Activated T-helper 1 cell treated with Interleukin-2 at 50 U/mL for 16 hours (primary cell): Measurements from ENCODE around the gene RDH16.
"Not testable (repeated sequence)": the region's sequence is repeated elsewhere in the genome, so short reads cannot be mapped to it uniquely, and the experiment has no call there.

ENCODE experiments used
- DNase-seq: peaks from one replicate; pipeline ENCODE4 v3.0.0-alpha.2; 2020; ENCODE audit warnings: low read depth

The RDH16 gene

DNA sequence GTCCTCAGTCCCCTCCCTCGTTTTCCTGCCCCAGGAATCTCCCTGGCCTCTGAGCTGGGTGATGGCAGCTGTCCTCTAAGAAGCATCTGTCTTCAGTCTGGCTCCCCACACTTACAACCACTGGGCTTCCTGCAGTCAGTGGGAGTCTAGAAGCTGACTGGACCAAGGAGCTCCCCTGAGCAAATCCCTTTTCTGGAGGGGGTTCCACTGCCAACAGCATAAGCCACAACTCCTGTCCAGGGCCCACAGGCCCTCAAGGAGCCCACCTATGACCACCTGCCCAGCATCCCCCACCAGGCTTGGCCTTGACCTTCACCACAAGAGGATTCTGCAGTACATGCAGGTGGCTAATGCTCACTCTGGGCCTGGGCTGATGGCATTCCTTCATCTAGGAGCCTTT is 4.1 kb downstream of the RDH16 start:
- DNase-seq = no peak

DNA sequence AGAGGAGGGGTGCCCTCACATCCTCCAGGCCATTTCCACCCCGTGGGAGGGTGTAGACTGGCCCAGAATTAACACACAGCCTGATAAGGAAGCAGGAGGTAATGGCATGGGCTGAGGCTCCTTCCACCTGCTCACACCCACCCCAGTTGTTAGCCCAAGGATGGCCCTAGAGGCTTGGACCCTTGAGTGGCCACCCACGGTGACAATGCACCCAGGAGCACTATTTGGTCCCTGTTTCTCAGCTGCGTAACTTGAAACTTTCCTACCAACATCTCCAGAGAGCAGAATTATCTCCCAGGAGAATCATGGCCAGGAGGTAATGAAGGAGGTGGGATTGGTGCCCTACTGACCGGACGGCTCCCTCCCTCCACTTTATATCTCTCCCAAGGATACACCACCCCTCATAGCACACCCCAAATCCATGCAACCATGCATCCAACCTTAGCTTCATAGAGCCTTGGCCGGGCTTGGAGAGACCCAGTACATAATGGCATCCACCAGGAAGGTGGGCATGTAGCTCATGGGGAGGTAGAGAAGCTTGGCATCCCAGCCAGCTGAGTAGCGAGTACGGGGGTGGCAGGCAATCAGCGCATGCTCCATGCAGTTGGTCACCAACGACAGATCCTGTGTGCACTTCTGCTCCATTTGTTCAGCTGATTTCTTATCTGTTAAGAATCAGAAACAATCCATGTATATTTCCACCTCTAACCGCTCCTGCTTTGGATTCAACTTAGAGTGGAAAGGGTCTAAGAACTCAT is 5.6 kb downstream of the RDH16 start:
- no peak for DNase-seq

DNA sequence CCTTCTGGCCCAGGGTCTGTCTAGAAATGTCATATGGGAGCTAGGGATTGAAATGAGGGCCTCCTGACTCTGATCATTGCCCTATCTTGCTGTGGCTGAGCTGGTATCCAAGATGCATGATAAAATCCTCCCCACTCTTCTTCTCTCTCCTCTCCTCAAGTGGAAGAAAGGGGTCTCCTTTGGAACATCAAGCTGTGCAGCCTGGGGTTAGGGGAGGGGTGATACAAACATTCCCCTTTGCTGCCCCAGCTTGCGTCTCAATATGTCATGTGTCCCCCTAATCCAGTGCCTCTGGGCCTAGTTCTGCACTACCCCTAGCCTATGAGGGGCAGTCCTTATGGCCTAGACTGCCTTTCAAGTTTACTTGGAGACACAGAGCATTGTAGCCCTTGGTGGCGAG is 8.5 kb downstream of the RDH16 start:
- DNase-seq = no peak

DNA sequence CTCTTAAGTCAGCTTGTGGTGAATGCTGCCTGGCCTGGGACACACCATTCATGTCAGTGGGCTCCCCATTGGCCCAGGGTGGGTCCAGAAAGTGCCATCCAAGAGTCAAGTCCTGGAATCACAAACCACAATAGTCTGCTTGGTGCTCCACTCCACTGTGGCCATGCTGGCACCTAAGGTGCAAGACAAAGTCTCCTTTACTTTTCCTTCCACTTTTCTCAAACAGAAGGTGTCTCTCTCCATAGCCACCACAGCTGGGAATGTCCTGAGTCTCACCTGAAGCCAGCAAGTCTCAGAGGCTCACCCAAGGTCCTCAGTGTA is 9.0 kb downstream of the RDH16 start:
- DNase-seq = no peak

DNA sequence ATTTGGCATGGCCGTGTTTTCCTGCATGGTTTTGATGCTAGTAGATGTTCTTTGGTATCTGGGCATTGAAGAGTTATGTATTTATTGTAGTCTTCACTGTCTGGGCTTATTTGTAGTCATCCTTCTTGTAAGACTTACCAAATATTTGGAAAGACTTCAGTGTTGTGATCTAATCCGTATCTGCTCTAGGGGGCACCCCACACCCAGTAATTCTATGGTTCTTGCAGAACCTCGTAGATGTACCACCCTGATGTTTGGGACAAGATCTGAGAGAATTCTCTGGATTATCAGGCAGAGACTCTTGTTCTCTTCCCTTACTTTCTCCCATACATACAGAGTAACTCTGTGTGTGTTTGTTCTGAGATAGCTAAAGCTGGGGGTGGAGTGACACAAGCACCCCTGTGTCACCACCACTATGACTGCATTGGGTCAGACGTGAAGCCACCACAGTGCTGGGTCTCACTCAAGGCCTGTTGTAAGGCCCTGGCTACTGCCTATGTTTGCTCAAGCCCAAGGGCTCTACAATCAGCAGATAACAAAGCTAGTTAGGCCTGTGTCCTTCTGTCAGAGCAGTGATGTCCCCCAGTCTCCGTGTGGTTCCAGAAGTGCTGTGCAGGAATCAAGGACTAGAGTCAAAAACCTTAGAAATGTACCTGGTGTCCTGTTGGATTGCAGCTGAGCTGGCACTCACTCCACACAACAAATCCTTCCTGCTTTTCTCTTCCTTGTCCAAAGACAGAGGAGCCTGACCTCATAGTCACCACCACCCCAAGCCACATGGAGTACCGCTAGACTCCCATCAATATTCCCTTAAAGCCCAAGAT is 9.6 kb downstream of the RDH16 start:
- DNase-seq = no peak

DNA sequence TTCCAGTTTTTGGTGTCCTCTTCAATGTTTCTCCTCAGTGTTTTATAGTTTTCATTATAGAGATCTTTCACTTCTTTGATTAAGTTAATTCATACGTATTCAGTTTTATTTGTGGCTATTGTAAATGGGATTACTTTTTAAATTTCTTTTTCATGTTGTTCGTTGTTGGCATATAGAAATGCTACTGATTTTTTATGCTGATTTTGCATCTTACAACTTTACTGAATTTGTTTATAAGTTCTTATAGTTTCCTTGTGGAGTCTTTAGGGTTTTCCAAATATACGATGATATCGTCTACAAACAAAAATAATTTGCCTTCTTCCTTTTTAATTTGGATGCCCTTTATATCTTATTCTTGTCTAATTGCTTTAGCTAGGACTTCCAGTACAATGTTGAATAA is 13.5 kb downstream of the RDH16 start:
- no peak for DNase-seq

DNA sequence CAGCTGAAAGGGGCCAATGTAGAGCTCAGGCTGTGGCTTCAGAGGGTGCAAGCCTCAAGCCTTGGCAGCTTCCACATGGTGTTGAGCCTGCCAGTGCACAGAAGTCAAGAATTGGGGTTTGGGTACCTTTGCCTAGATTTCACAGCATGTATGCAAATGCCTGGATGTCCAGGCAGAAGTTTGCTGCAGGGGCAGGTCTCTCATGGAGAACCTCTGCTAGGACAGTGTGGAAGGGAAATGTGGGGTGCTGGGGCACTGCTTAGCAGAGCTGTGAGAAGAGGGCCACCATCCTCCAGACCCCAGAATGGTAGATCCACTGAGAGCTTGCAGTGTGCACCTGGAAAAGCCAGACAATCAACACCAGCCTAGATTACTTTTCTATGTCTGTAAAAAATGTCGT is 14.0 kb downstream of the RDH16 start:
- not testable (repeated sequence) for DNase-seq

DNA sequence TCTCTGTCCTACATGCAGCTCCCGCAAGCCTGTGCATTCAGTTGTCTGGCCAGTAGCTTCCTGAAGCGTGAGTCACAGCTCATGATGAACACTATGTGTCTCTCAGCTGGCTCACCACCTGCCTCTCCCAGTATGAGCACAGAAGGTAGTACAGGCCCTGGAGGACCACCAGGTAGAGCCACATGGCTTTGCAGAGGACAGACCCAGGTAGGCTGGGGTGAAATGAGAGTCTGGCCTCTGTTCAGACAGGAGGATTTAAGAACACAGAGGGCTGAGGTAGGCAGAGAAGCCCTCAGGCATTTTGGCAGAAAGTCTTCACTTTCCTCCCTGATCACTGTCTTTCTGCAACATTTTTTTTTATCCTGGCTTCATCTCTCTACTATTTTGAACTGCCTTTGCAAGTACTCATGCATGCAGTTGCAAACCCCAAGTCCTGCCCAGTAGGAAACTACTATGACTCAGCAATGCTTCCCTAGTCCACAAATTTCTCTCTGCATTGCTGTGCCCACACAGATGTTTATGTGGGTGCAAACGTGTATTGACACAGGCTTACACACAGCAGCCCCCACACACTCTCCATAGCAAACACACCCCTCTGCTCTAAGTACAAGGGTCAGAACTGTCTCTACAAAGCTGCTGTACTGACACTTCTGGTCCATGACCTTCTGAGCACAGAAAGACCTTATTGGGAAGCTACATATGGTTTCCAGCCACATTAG is 15.9 kb downstream of the RDH16 start:
- no peak for DNase-seq

DNA sequence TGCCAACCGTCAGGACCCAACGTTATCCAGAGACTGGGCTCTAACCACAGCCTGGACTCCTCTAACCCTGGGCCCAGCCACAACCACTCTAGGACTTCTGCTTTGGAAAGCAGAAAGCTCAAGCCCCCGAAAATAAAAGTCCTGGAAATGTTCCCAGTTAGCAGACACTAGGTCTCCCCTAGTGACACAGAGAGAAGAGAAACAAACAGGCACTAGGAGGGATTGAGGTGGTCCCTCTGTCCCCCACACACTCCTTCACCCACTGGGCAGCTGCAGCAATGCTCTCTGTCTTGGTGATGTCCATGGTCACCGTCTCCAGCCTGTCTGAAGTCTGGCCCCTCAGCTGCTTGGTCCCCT is 16.5 kb downstream of the RDH16 start:
- DNase-seq = not testable (repeated sequence)

DNA sequence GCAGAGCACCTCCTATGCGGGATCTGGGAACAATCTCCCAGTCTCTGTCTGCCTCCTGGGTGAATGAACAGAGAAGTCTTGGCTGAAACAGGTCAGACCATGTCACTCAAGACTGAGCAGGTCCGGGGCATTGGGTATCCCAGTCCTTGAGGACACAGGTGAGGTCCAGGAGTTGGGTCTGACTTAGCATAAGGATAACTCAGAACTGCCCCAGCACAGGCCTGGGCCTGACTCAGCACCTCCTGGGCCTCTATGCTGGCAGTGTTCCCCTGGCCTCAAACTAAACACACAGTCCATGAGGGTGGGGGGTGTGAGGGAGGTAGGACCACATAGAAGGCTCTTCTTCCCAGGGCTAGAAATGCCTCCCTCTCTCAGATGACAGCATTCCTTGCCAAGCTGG is 21.7 kb downstream of the RDH16 start:
- no peak for DNase-seq

DNA sequence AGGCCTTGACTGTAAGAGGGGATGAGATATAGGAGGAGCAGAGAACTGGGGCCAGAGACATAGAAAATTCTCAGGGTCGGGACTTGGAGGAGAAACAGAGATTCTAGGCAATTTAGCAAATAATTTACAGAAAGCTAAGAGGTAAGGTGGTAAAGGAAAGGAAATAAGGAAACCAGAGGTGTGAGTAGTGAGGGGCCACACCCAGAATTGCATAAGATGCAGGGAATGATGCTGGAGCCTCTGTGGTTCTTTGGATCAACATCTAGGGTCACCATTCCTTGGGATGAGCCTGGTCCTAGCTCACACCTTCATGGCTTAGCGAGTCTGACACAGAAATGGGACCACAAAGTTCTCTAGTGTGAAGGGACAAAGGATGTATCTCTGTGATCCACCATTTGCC is 22.3 kb downstream of the RDH16 start:
- DNase-seq = no peak

DNA sequence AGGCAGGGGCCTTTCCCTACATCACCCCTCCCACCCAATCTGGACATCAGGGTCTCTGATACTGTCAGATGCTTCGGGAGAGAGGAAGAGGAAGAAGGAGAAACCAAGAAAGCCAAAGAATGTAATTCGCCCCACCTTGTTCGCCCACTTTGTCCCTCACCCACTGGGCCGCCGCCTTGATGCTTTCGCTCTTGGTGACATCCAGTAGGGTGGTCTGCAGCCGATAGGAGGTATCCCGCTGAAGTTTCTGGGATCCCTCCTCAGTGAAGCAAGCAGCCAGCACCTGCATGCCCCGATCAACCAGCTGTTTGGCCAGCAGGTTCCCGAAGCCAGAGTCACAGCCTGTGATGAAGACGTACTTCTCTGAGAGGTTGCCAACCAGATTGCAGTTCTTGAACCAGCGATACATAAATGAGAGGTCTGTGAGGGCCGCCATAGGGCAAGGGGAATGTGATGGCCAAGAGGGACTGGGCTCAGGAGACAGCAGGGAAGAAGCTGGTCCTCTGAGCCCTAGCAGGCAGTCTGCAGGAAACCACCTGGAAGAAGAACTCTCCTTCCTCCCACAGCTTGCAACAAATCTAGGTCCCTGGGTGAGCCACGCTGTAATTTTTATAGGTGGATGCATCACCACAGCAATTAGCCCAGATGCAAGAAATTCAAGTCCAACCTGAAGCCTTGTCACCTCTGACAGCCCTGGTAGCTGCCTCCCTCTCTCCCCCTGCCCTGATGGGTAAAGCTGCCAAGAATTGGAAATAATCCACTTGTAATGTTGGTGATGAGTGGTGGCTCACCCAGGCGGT is 23.4 kb downstream of the RDH16 start, which contains the start of gene SDR9C7:
Gene SDR9C7 (minus strand): TSS at position 583 of the 800 bp plus-strand sequence. CDS start 147 bp downstream, at position 436.
- DNase-seq = no peak

DNA sequence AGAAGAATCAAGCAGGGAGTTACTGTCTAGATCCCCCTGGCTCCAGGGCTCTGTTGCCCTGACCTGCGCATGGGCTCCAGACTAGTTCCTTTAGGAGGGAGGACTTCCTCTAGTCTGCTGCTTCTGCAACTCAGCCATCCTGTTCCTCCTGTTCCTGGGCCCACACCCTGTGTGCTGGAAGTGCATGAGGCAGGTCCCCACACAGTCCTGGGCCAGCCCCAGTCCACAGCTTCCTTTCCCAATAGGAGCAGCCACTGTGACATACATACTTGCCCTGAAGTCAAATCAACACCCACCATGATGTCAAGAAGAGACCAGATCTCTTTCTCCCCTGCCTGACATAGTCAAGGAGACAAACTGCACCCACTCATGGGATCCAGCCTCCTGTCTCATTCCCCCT is 24.5 kb downstream of the RDH16 start:
- DNase-seq = no peak

DNA sequence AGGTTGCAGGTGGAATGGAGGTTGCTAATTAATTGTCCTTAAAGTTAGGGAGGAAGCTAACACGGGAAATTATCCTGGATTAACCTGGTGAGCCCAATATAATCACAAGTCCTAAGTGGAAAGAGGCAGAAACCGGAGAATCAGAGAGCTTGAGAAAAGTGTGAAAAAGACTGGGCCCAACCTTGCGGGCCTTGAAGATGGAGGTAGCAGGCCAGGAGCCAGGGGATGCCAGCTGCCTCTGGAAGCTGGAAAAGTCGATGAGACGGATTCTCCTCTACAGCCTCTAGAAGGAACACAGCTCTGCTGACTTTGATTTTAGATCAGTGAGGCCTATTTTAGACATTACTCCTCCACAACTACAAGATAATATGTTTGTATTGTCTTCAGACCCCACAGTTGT is 25.3 kb downstream of the RDH16 start:
- no peak for DNase-seq

DNA sequence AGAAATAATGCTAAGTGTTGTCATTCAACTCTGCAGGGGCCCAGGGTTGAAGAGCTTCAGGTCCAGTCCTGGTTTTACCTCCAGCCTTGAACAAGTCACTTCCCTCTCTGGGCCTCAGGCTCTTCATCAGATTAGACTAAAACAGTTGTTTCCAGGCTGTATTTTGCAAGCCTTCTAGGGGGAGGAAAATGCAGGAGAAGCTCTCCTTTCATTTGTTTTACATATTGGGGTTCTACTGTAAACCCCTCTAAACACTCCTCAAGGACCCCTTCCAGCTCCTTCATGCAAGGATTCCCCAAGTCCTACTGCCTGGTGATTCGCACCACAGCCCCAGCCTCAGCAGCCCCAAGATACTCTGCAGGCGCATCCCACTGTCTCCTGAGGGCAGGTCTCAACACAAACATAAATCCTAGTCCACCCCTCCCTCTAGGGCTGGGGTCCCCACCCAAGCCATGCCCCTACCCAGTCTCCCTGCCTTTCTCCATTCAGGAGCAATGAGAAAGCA is 25.9 kb downstream of the RDH16 start:
- DNase-seq = no peak

DNA sequence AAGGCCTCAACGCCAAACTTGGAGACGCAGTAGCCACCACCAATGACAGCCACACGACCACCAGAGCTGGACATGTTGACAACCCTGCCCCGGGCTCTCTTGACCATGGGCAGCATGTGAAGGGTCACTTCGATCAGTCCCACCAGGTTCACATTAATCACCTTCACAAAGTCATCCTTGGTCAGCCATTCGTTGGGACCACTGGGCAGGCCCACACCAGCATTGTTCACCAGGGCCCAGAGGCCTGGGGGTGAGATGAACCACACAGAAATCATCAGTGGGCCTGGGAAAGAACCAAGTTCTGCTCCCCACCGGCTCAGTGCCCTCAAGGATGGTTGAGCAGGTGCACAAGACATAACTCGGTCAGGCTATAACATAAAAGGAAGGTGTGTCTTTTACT is 27.2 kb downstream of the RDH16 start:
- no peak for DNase-seq

DNA sequence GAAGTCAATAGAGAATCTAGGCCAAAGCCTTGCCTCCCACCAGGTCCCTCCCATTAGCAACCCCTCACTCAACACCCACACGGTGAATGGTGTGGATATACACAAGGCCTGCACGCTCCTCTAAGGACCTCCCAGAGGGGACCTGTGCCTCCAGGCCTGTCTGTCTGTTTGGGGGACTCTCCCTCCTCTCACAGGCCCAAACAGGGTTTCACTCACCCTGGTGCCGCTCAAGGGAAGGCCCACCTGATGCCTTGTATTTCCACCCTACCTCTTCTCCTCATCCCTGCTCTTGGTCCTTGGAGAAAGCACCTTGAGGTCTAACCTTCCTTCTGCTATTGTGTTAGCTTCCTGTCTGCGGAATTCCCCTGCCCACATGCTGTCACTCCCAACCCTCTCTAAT is 27.6 kb downstream of the RDH16 start:
- no peak for DNase-seq

DNA sequence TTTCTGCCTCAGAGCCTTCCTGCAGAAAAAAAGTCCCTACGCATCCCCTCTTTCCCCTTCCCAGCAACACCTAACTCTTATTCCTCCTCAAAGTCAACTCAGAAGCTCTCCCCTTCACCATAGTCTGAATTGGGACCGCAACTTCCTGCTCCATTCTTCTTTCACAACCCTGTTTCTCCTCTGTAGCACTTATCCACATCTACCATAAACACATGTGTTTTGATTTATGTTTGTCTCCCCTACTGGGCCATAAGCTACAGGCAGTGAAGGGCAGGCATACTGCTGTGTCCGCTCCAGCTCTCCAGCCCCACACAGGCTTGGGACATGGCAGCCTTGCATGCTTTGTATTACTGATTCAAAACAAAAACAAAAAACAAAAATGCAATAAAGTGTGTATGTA is 29.1 kb downstream of the RDH16 start:
- no peak for DNase-seq

DNA sequence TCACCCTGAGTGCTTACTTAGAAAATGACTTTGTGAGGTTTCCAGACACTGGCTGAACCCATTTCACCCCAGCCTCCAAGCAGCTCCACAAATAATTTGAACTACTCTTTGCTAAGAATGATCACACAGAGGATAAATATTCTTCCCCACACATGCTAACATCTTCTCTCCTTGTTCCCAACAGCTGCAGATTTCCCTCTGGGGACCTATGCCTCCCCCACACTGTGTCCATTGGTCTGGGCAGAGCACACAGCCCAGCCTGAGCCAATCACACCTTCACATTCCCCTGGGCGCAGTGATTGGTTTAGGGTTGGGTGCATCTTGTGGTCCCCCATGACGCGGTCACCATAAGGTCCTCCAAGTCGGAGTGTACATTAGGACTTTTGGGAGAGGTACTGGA is 30.1 kb downstream of the RDH16 start:
- DNase-seq = no peak

DNA sequence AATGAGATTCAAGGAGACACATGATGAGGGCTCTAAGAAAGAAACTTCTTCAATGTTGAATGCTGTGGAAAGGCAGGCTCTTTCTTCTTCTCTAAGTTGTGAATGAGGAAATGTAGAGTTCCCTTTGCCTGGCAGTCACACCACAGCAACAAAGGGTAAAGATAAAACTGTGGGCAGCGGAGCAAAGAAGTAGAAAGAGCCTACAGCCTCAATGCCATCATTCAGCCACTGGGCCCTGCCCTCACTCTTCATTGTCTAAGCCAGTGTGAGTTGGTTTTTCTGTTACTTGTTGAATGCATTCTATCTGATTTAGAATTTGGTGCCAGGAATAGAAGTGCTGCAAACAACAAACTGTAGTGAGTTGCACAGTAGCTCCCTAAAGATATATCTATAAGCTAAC is 35.4 kb downstream of the RDH16 start:
- no peak for DNase-seq

DNA sequence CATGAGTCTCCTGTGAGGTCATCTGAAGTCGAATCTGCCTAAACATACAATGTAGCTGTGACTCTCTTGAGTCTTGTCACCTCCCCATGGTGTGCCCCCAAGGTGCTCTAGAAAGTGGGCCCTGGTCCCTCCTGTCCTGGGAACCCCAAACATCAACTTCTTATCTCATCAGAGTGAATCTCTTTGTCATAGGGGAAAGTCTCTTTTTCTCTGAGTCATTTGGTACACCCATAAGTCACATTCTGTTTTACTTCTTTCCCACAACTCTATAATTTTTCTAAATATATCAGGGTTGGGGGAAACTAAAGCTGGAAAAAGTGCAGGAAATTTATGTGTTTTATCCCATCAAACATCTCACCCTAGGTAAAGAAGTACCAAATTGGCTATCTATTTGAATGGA is 36.1 kb downstream of the RDH16 start:
- no peak for DNase-seq

DNA sequence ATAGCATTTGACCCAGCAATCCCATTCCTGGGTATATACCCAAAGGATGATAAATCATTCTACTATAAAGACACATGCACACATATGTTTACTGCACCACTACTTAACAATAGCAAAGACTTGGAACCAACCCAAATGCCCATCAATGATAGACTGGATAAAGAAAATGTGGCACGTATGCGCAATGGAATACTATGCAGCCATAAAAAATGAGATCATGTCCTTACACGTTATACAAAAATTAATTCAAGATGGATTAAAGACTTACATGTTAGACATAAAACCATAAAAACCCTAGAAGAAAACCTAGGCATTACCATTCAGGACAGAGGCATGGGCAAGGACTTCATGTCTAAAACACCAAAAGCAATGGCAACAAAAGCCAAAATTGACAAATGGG is 39.3 kb downstream of the RDH16 start:
- not testable (repeated sequence) for DNase-seq
